GM12878 (cell line): ENCODE results near the gene MRPL34. TPM values are rescaled to one million over a fixed set of nuclear protein-coding genes. Genes with fewer than 3 reads are reported as not detected.

Experiments
- ATAC-seq: fragments of 200-7000 bp; cut with Tn5 transposase; 3 replicates; pipeline ENCODE4 v1.9.1; 2020; ENCODE audit warnings: mild to moderate bottlenecking, moderate library complexity
- BruUV-seq: library from RNA; stranded (reverse); fragments of 400-500 nt; replicated peaks from 2 replicates; lab custom pipeline; 2021; lab: Mats Ljungman, UMichigan
- CTCF ChIA-PET: fragments of 300-600 bp; sonication (Branson Sonifier 250); formaldehyde crosslinking; extraction: SDS; loops from one replicate; lab custom pipeline; 2021; ENCODE audit warnings: inconsistent platforms; lab: Yijun Ruan, JAX
- POLR2A ChIA-PET: fragments of 350-600 bp; formaldehyde crosslinking; extraction: SDS; loops from one replicate; lab custom pipeline; 2021; ENCODE audit warnings: inconsistent platforms; lab: Charles Lee
- RAD21 ChIA-PET: fragments of 300-600 bp; sonication (Branson Sonifier 250); formaldehyde crosslinking; loops from one replicate; lab custom pipeline; 2023; ENCODE audit warnings: antibody characterized with exemption; ENCODE audit not compliant: unreplicated experiment; lab: Charles Lee
- SMC1A ChIA-PET: fragments of 300-600 bp; sonication (Branson Sonifier 250); formaldehyde crosslinking; loops from one replicate; lab custom pipeline; 2023; ENCODE audit not compliant: unreplicated experiment, uncharacterized antibody; lab: Charles Lee
- DNase-seq: peaks from one replicate; pipeline ENCODE4 v3.0.0-alpha.2; 2011; ENCODE audit warnings: low read depth, low spot score
- FAIRE-seq: peaks from 3 replicates; lab custom pipeline; 2011; peaks lifted over from hg19 to GRCh38; lab: Jason Lieb, UNC
- H2AFZ ChIP-seq: 2 replicates; pipeline ENCODE4 v1.6.0; 2011; ENCODE audit warnings: low read depth, low read length, control low read depth; ENCODE audit not compliant: control insufficient read depth
- H3K27ac ChIP-seq: 2 replicates; pipeline ENCODE4 v1.5.1; 2011; ENCODE audit warnings: control low read depth; ENCODE audit not compliant: control insufficient read depth, insufficient read depth
- H3K27me3 ChIP-seq, 2 experiments: replicated peaks in 1 of 2; 2 replicates each; pipeline versions ENCODE4 v1.6.0 to v1.6.1; 2011; ENCODE audit warnings: low read length in 1 of 2; ENCODE audit not compliant: control insufficient read depth in 2 of 2, insufficient read depth in 2 of 2
- H3K36me3 ChIP-seq, 2 experiments: 2 replicates each; pipeline ENCODE4 v1.5.1; 2011; ENCODE audit warnings: low read length in 1 of 2; ENCODE audit not compliant: control insufficient read depth in 2 of 2, insufficient read depth in 2 of 2
- H3K4me1 ChIP-seq: 2 replicates; pipeline ENCODE4 v1.6.1; 2011; ENCODE audit warnings: mild to moderate bottlenecking, low read length, moderate library complexity, mixed read lengths; ENCODE audit not compliant: control insufficient read depth, insufficient read depth
- H3K4me2 ChIP-seq: 2 replicates; pipeline ENCODE4 v1.6.0; 2011; ENCODE audit warnings: control low read depth; ENCODE audit not compliant: control insufficient read depth, insufficient read depth
- H3K4me3 ChIP-seq: fragments of 200-600 bp; sonication (generic); 2 replicates; pipeline ENCODE4 v1.5.1; 2016
- H3K79me2 ChIP-seq: 2 replicates; pipeline ENCODE4 v1.6.0; 2011; ENCODE audit warnings: low read length; ENCODE audit not compliant: control insufficient read depth, insufficient read depth
- H3K9ac ChIP-seq: 2 replicates; pipeline ENCODE4 v1.8.0; 2011; ENCODE audit warnings: low read length, control low read depth, mixed read lengths; ENCODE audit not compliant: control insufficient read depth, insufficient read depth
- H3K9me3 ChIP-seq: replicated peaks from 3 replicates; pipeline ENCODE4 v1.5.1; 2011; ENCODE audit warnings: mild to moderate bottlenecking, low read length; ENCODE audit not compliant: control insufficient read depth, insufficient read depth
- H4K20me1 ChIP-seq: 2 replicates; pipeline ENCODE4 v1.6.0; 2011; ENCODE audit not compliant: control insufficient read depth, insufficient read depth
- ZSCAN29 ChIP-seq: fragments of 450-650 bp; IDR thresholded peaks from 2 replicates; pipeline ENCODE4 v1.6.1; 2017; ENCODE audit warnings: mild to moderate bottlenecking, moderate library complexity
- WGBS: methylation state at CpG from one replicate; pipeline ENCODE4 v1.1.6; 2016; ENCODE audit warnings: low lambda C conversion rate; ENCODE audit not compliant: insufficient replicate concordance, insufficient coverage; ENCODE audit errors: missing lambda C conversion rate; 5-methylcytosine and 5-hydroxymethylcytosine counted together
- in situ Hi-C: fragments of 300-500 bp; cut with MboI; formaldehyde crosslinking; loops from 9 replicates; pipeline ENCODE4 v1.14.3; 2018; ENCODE audit warnings: mixed read lengths
- intact Hi-C: fragments of 100-400 bp; cut with micrococcal nuclease; formaldehyde crosslinking; loops from one replicate; pipeline ENCODE4 v1.14.2; 2022; ENCODE audit not compliant: unreplicated experiment
- polyA plus RNA-seq, 11 experiments: library from polyadenylated mRNA; depleted of rRNA in 4 of 11; unstranded in 6 of 11; stranded (reverse) in 5 of 11; fragments of >200 nt; fragmentation: Nextera tagmentation in 4 of 11; fragmentation: Illumina TruSeq in 1 of 11; extraction: Ambion mirVana in 4 of 11; extraction: Trizol in 1 of 11; gene quantifications; 1 replicate in 1 of 11; 2 replicates in 10 of 11; pipeline versions ENCODE4 v1.2.1 to v1.2.3, GENCODE V29; 2011 to 2016; ENCODE audit warnings: inconsistent platforms in 2 of 11, missing spikeins in 2 of 11, low read depth in 1 of 11
- total RNA-seq, 4 experiments: library from RNA; depleted of rRNA in 3 of 4; stranded (reverse); fragments of >200 nt in 3 of 4; fragmentation: Illumina TruSeq in 1 of 4; extraction: Trizol in 1 of 4; gene quantifications; 2 replicates each; pipeline versions ENCODE4 v1.2.1 to v1.2.3, GENCODE V29; 2013 to 2021
- TF ChIP-seq, protein P1 (sequence below): fragments of 450-650 bp; formaldehyde crosslinking; IDR thresholded peaks from 2 replicates; pipeline ENCODE4 v1.5.0; 2022; ENCODE audit warnings: mild to moderate bottlenecking, missing genetic modification characterization

The MRPL34 gene
- total and polyA plus RNA-seq, 10 of the 15 experiments (the other 5 are each of a cell fraction or from before 2014, with no cell fraction given): 8.6 to 198 (median 78.6) TPM

GRCh38 chr19:17322854-17323253 lies 17.2 kb downstream of the MRPL34 start:
- no peaks in the 10 kb centered on the region for H3K9me3 ChIP-seq
- no peak overlapping the region for H3K9ac ChIP-seq
- H3K27ac ChIP-seq: no peak overlapping the region
- H3K36me3 ChIP-seq: peaks cover 5 to 12% of the 10 kb centered on the region in 2 experiments; a peak in 3 of 4 replicates
- ATAC-seq: no peak
- SMC1A ChIA-PET: no interaction called here
- H4K20me1 ChIP-seq: no peaks in the 10 kb centered on the region
- CTCF ChIA-PET: interaction anchor here (0.6 kb wide), 1 partner anchor 473 kb away, joined by 3 read pairs; no protein-coding TSS in a partner anchor
- FAIRE-seq: no peak
- RAD21 ChIA-PET: no interaction called here
- intact Hi-C loops: no loop called here
- in situ Hi-C loops: no loop called here
- POLR2A ChIA-PET: no interaction called here
- no peaks in the 10 kb centered on the region for H3K79me2 ChIP-seq
- TF ChIP-seq, protein P1, sequence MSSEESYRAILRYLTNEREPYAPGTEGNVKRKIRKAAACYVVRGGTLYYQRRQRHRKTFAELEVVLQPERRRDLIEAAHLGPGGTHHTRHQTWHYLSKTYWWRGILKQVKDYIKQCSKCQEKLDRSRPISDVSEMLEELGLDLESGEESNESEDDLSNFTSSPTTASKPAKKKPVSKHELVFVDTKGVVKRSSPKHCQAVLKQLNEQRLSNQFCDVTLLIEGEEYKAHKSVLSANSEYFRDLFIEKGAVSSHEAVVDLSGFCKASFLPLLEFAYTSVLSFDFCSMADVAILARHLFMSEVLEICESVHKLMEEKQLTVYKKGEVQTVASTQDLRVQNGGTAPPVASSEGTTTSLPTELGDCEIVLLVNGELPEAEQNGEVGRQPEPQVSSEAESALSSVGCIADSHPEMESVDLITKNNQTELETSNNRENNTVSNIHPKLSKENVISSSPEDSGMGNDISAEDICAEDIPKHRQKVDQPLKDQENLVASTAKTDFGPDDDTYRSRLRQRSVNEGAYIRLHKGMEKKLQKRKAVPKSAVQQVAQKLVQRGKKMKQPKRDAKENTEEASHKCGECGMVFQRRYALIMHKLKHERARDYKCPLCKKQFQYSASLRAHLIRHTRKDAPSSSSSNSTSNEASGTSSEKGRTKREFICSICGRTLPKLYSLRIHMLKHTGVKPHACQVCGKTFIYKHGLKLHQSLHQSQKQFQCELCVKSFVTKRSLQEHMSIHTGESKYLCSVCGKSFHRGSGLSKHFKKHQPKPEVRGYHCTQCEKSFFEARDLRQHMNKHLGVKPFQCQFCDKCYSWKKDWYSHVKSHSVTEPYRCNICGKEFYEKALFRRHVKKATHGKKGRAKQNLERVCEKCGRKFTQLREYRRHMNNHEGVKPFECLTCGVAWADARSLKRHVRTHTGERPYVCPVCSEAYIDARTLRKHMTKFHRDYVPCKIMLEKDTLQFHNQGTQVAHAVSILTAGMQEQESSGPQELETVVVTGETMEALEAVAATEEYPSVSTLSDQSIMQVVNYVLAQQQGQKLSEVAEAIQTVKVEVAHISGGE (CRISPR knock-in tag): no peak
- TF ChIP-seq ZSCAN29: no peak
- no peak overlapping the region for H3K4me2 ChIP-seq
- H3K27me3 ChIP-seq: no peaks in the 10 kb centered on the region
- no TSS peak for BruUV-seq
- WGBS: 87% methylated on average over 10 of the region's 10 CpGs
- H2AFZ ChIP-seq: no peak overlapping the region
- no peak for DNase-seq
- no peak overlapping the region for H3K4me3 ChIP-seq
- H3K4me1 ChIP-seq: no peaks in the 10 kb centered on the region
